Trophoblast cell (in vitro differentiated cells and primary cell): ENCODE data around the gene TRAPPC5.
"Not testable (repeated sequence)": the region's sequence is repeated elsewhere in the genome, so short reads cannot be mapped to it uniquely, and the experiment has no call there.

Experiments used
- DNase-seq, 2 donors: peaks; one replicate each; pipeline ENCODE4 v3.0.0-alpha.2; 2016
- H2AFZ ChIP-seq: 2 replicates; pipeline ENCODE4 v1.6.1; 2013; ENCODE audit warnings: low read length, moderate library complexity, mild to moderate bottlenecking; ENCODE audit not compliant: insufficient read depth, poor library complexity
- H2AK5ac ChIP-seq: 2 replicates; pipeline ENCODE4 v1.6.1; 2013; ENCODE audit warnings: mild to moderate bottlenecking, low read length
- H2BK120ac ChIP-seq: 2 replicates; pipeline ENCODE4 v1.6.1; 2013; ENCODE audit warnings: low read length, mild to moderate bottlenecking, moderate library complexity; ENCODE audit not compliant: insufficient read depth, poor library complexity
- H2BK12ac ChIP-seq: 2 replicates; pipeline ENCODE4 v1.6.1; 2013; ENCODE audit warnings: mild to moderate bottlenecking, low read length, moderate library complexity
- H2BK5ac ChIP-seq: 2 replicates; pipeline ENCODE4 v1.6.1; 2013; ENCODE audit warnings: low read length, low read depth, moderate library complexity, mild to moderate bottlenecking; ENCODE audit not compliant: poor library complexity
- H3K14ac ChIP-seq: 2 replicates; pipeline ENCODE4 v1.6.1; 2013; ENCODE audit warnings: mild to moderate bottlenecking, low read length
- H3K18ac ChIP-seq: 2 replicates; pipeline ENCODE4 v1.6.1; 2013; ENCODE audit warnings: mild to moderate bottlenecking, low read length
- H3K23ac ChIP-seq: 2 replicates; pipeline ENCODE4 v1.6.1; 2013; ENCODE audit warnings: low read length
- H3K27ac ChIP-seq: 2 replicates; pipeline ENCODE4 v1.5.1; 2013; ENCODE audit warnings: low read depth, mild to moderate bottlenecking, inconsistent platforms, low read length, moderate library complexity
- H3K27me3 ChIP-seq: 2 replicates; pipeline ENCODE4 v1.6.1; 2013; ENCODE audit warnings: inconsistent platforms, mild to moderate bottlenecking, low read length, moderate library complexity; ENCODE audit not compliant: insufficient read depth
- H3K36me3 ChIP-seq, 2 experiments: 1 replicate in 1 of 2; 2 replicates in 1 of 2; pipeline ENCODE4 v1.6.1; 2013; ENCODE audit warnings: low read length in 2 of 2, mild to moderate bottlenecking in 2 of 2, moderate library complexity in 1 of 2; ENCODE audit not compliant: insufficient read depth in 2 of 2, control insufficient read depth in 1 of 2
- H3K4ac ChIP-seq: 2 replicates; pipeline ENCODE4 v1.6.1; 2013; ENCODE audit warnings: low read depth, mild to moderate bottlenecking, low read length, moderate library complexity
- H3K4me1 ChIP-seq, 2 experiments: 1 replicate in 1 of 2; 2 replicates in 1 of 2; pipeline ENCODE4 v1.6.1; 2013; ENCODE audit warnings: low read length in 2 of 2, mild to moderate bottlenecking in 2 of 2, moderate library complexity in 1 of 2; ENCODE audit not compliant: insufficient read depth in 2 of 2, control insufficient read depth in 1 of 2
- H3K4me2 ChIP-seq: 2 replicates; pipeline ENCODE4 v1.6.1; 2013; ENCODE audit warnings: inconsistent platforms, mild to moderate bottlenecking, low read length, moderate library complexity
- H3K4me3 ChIP-seq: 2 replicates; pipeline ENCODE4 v1.5.1; 2013; ENCODE audit warnings: mild to moderate bottlenecking, low read depth, low read length, inconsistent platforms
- H3K79me1 ChIP-seq: one replicate; pipeline ENCODE4 v1.6.1; 2013; ENCODE audit warnings: low read length
- H3K79me2 ChIP-seq: 2 replicates; pipeline ENCODE4 v1.6.1; 2013; ENCODE audit warnings: low read length, mild to moderate bottlenecking; ENCODE audit not compliant: control insufficient read depth, insufficient read depth, poor library complexity
- H3K9ac ChIP-seq: 2 replicates; pipeline ENCODE4 v1.6.1; 2013; ENCODE audit warnings: mild to moderate bottlenecking, low read length
- H3K9me3 ChIP-seq: 2 replicates; pipeline ENCODE4 v1.6.1; 2013; ENCODE audit warnings: low read depth, mild to moderate bottlenecking, control low read depth, inconsistent platforms, low read length; ENCODE audit not compliant: insufficient read depth
- H4K12ac ChIP-seq: 2 replicates; pipeline ENCODE4 v1.6.1; 2013; ENCODE audit warnings: low read depth, mild to moderate bottlenecking, low read length, moderate library complexity
- H4K8ac ChIP-seq: 2 replicates; pipeline ENCODE4 v1.6.1; 2013; ENCODE audit warnings: low read depth, mild to moderate bottlenecking, low read length, moderate library complexity
- H4K91ac ChIP-seq: one replicate; pipeline ENCODE4 v1.6.1; 2013; ENCODE audit warnings: low read depth, mild to moderate bottlenecking, low read length, moderate library complexity
- WGBS: extraction: QIAGEN DNeasy Blood & Tissue Kit; methylation state at CpG from one replicate; pipeline ENCODE4 v1.1.7; 2013; ENCODE audit warnings: missing lambda C conversion rate; ENCODE audit not compliant: insufficient read length, insufficient coverage; ENCODE audit errors: extremely low coverage; 5-methylcytosine and 5-hydroxymethylcytosine counted together

Gene TRAPPC5

DNA sequence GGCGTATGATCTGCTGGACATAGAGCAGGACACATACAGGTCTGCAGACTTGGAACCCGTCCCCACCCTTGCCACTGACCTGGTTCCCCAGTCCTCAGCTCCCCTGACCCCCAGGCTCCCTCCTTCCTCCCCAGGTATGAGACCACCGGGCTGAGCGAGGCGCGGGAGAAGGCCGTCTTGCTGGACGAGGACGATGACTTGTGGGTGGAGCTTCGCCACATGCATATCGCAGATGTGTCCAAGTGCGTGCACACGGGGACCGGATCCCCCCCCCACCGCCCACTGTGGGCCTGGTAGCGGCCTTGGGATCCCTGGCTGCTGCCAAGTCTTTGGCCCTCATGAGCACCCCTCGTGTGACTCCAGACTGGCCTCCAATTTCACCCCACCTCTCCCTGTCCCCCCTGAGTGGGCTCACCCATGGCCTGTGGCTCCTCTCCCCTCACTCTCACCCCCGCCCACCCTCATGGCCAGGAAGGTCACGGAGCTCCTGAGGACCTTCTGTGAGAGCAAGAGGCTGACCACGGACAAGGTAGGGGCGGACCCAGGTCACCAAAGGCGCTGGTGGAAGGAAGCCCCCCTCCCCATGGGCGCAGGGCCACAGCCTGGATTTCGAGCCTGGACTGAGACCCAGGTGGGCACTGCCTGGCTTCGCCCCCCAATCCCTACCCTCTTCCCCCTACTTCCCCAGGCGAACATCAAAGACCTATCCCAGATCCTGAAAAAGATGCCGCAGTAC, 38.2 kb upstream of the TRAPPC5 start:
- no CpG with 5 or more reads among the region's 27 CpGs for WGBS
- H3K9ac ChIP-seq = no peak overlapping the region
- H2BK5ac ChIP-seq = no peak overlapping the region
- peaks cover 3 to 4% of the 10 kb centered on the region in 2 experiments for H3K4me1 ChIP-seq
- peaks cover 37 to 44% of the 10 kb centered on the region in 2 experiments for H3K36me3 ChIP-seq
- no peak overlapping the region for H3K4me2 ChIP-seq
- no peak overlapping the region for H2AK5ac ChIP-seq
- no peaks in the 10 kb centered on the region for H3K27me3 ChIP-seq
- H4K12ac ChIP-seq = no peak overlapping the region
- H4K8ac ChIP-seq = no peak overlapping the region
- H2BK12ac ChIP-seq = no peak overlapping the region
- H4K91ac ChIP-seq = no peak overlapping the region
- no peak overlapping the region for H2AFZ ChIP-seq
- no peak overlapping the region for H3K27ac ChIP-seq
- no peak for DNase-seq
- peaks cover 2% of the 10 kb centered on the region for H3K79me2 ChIP-seq
- peaks cover 1% of the 10 kb centered on the region for H3K79me1 ChIP-seq
- H3K14ac ChIP-seq = no peak overlapping the region
- no peak overlapping the region for H3K18ac ChIP-seq
- no peak overlapping the region for H3K4me3 ChIP-seq
- no peak overlapping the region for H2BK120ac ChIP-seq
- no peak overlapping the region for H3K23ac ChIP-seq
- peaks cover 3% of the 10 kb centered on the region for H3K9me3 ChIP-seq
- no peak overlapping the region for H3K4ac ChIP-seq

DNA sequence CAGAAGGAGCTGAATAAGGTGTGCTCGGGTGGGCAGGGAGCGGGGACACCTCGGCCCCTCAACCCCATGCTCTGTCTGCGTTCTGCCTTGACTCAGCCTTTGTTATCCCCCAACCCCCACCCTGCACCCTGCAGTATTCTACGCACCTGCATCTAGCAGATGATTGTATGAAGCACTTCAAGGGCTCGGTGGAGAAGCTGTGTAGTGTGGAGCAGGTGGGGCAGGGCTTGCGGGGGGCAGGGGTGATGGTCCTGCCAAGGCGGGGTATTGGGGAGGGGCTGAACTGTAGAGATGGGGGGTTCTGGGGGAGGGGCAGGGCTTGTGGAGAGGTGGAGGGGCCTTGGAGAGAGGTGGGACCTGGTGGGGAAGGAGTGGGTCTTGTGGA, 37.6 kb upstream of the TRAPPC5 start:
- Histone ChIP-seq H3K4me1 (no peaks in the 10 kb centered on the region), H3K27ac (no peak overlapping the region), H3K18ac (no peak overlapping the region), H3K79me2 (no peaks in the 10 kb centered on the region), H2BK12ac (no peak overlapping the region), H2BK5ac (no peak overlapping the region), H3K79me1 (no peaks in the 10 kb centered on the region), H2BK120ac (no peak overlapping the region), H3K4me2 (no peak overlapping the region), H4K91ac (no peak overlapping the region), H2AK5ac (no peak overlapping the region), H3K14ac (no peak overlapping the region), H4K12ac (no peak overlapping the region), H3K4me3 (no peak overlapping the region), H3K9ac (no peak overlapping the region), H3K4ac (no peak overlapping the region), H4K8ac (no peak overlapping the region), H3K9me3 (peaks cover 3% of the 10 kb centered on the region), H3K23ac (no peak overlapping the region), H2AFZ (no peak overlapping the region), H3K36me3 (peaks cover 38 to 44% of the 10 kb centered on the region in 2 experiments), H3K27me3 (no peaks in the 10 kb centered on the region)
- DNase-seq = no peak
- no CpG with 5 or more reads among the region's 8 CpGs for WGBS

DNA sequence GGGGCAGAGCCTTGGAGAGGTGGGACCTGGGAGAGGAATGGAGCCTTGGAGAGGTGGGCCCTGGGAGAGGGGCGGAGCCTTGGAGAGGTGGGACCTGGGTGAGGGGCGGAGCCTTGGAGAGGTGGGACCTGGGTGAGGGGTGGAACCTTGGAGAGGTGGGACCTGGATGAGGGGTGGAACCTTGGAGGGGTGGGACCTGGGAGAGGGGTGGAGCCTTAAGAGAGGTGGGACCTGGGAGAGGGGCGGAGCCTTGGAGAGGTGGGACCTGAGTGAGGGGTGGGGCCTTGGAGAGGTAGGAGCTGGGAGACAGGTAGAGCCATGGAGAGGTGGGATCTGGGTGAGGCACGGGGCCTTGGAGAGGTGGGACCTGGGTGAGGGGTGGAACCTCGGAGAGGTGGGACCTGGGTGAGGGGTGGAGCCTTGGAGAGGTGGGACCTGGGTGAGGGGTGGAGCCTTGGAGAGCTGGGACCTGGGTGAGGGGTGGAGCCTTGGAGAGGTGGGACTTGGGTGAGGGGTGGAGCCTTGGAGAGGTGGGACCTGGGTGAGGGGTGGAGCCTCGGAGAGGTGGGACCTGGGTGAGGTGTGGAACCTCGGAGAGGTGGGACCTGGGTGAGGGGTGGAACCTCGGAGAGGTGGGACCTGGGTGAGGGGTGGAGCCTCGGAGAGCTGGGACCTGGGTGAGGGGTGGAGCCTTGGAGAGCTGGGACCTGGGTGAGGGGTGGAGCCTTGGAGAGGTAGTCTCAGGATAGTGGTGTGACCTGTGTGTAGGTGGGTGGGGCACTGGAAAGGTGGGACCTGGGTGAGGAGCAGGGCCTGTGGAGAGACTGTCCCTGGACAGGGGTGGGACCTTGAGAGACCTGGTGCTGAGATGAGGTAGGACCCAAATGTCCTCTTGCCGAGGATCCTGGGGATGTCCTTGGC, 36.7 kb upstream of the TRAPPC5 start:
- H3K23ac ChIP-seq, H3K14ac ChIP-seq, H3K4ac ChIP-seq, H3K27me3 ChIP-seq, H4K8ac ChIP-seq, H2AK5ac ChIP-seq, H3K9ac ChIP-seq, H4K12ac ChIP-seq, H2BK120ac ChIP-seq, H2BK12ac ChIP-seq, H4K91ac ChIP-seq, H2AFZ ChIP-seq, H3K79me2 ChIP-seq, H3K27ac ChIP-seq, H3K18ac ChIP-seq, H3K4me3 ChIP-seq, H3K4me2 ChIP-seq, H3K79me1 ChIP-seq, H2BK5ac ChIP-seq, H3K4me1 ChIP-seq, H3K9me3 ChIP-seq: not testable (repeated sequence)
- DNase-seq = peak; percentile 33 to 45
- H3K36me3 ChIP-seq = peaks cover 38 to 44% of the 10 kb centered on the region in 2 experiments
- WGBS = no CpG with 5 or more reads among the region's 10 CpGs

DNA sequence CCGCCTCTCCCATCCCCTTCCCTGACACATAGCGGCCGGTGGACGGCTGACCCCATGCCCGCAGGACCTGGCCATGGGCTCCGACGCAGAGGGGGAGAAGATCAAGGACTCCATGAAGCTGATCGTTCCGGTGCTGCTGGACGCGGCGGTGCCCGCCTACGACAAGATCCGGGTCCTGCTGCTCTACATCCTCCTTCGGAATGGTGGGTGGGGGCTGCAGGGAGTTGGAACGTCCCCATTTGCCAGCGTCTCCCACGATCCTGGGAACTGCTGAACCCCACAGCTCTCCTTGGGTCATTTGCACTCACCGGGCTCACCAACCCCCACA, 36.1 kb upstream of the TRAPPC5 start:
- no peak overlapping the region for H2AK5ac ChIP-seq

More for the DNA sequence above, 36.1 kb upstream of the TRAPPC5 start:
- WGBS = no CpG with 5 or more reads among the region's 20 CpGs
- no peak overlapping the region for H3K4me3 ChIP-seq
- no peak overlapping the region for H4K8ac ChIP-seq
- DNase-seq = no peak
- peaks cover 6% of the 10 kb centered on the region for H3K9me3 ChIP-seq
- H3K79me1 ChIP-seq = no peaks in the 10 kb centered on the region
- no peak overlapping the region for H3K27ac ChIP-seq
- no peaks in the 10 kb centered on the region for H3K79me2 ChIP-seq
- no peak overlapping the region for H2AFZ ChIP-seq
- no peak overlapping the region for H3K4ac ChIP-seq
- peaks cover 38 to 41% of the 10 kb centered on the region in 2 experiments for H3K36me3 ChIP-seq
- no peak overlapping the region for H3K18ac ChIP-seq
- no peak overlapping the region for H3K9ac ChIP-seq
- no peak overlapping the region for H4K12ac ChIP-seq
- no peak overlapping the region for H2BK120ac ChIP-seq
- H2BK5ac ChIP-seq = no peak overlapping the region
- no peaks in the 10 kb centered on the region for H3K27me3 ChIP-seq
- H4K91ac ChIP-seq = no peak overlapping the region
- no peak overlapping the region for H3K14ac ChIP-seq
- no peaks in the 10 kb centered on the region for H3K4me1 ChIP-seq
- no peak overlapping the region for H2BK12ac ChIP-seq
- no peak overlapping the region for H3K4me2 ChIP-seq
- no peak overlapping the region for H3K23ac ChIP-seq
